K562 (cell line): ENCODE results near the gene ZSWIM2. TPM values are rescaled to one million over a fixed set of nuclear protein-coding genes. Genes with fewer than 3 reads are reported as not detected.

Source experiments
- ATAC-seq: fragments of 200-7000 bp; cut with Tn5 transposase; 3 replicates; pipeline ENCODE4 v1.9.1; 2020; ENCODE audit warnings: moderate library complexity
- BruUV-seq: library from RNA; stranded (reverse); fragments of 400-500 nt; replicated peaks from 2 replicates; lab custom pipeline; 2021; lab: Mats Ljungman, UMichigan
- CTCF ChIA-PET: fragments of 300-600 bp; formaldehyde crosslinking; extraction: SDS; loops from one replicate; lab custom pipeline; 2021; ENCODE audit warnings: low intra/inter-chr PET ratio; lab: Yijun Ruan, JAX
- POLR2A ChIA-PET: fragments of 300-600, 350-650 bp; sonication (Branson Sonifier 250); formaldehyde crosslinking; extraction: SDS; loops from one replicate; lab custom pipeline; 2021; ENCODE audit warnings: antibody characterized with exemption, inconsistent platforms; lab: Yijun Ruan, JAX
- DNase-seq, 4 experiments: peaks; one replicate each; pipeline versions ENCODE4 v3.0.0 to v3.0.0-alpha.2; 2011 to 2018; ENCODE audit warnings: low spot score in 3 of 4, mixed read lengths in 3 of 4; ENCODE audit errors: extremely low read depth in 1 of 4
- FAIRE-seq: peaks from 2 replicates; lab custom pipeline; 2011; peaks lifted over from hg19 to GRCh38; lab: Jason Lieb, UNC
- H2AFZ ChIP-seq: 2 replicates; pipeline ENCODE4 v1.6.0; 2011; ENCODE audit warnings: low read depth, low read length, control low read depth, inconsistent platforms
- H3K27ac ChIP-seq: fragments of 200-600 bp; 3 replicates; pipeline ENCODE4 v1.8.0; 2011; ENCODE audit warnings: low read depth, mild to moderate bottlenecking, control low read depth, inconsistent platforms, low read length, moderate library complexity, mixed read lengths; ENCODE audit errors: extremely low read depth
- H3K27me3 ChIP-seq, 2 experiments: fragments of 300-600 bp in 1 of 2; 2 replicates in 1 of 2; 3 replicates in 1 of 2; pipeline versions ENCODE4 v1.6.0 to v1.8.0; 2011; ENCODE audit warnings: inconsistent platforms in 2 of 2, low read length in 2 of 2, mild to moderate bottlenecking in 1 of 2, mixed read lengths in 1 of 2, moderate library complexity in 1 of 2; ENCODE audit not compliant: control insufficient read depth in 2 of 2, insufficient read depth in 2 of 2
- H3K36me3 ChIP-seq: fragments of 300-600 bp; 3 replicates; pipeline ENCODE4 v1.8.0; 2011; ENCODE audit warnings: mild to moderate bottlenecking, low read length, inconsistent platforms; ENCODE audit not compliant: control insufficient read depth, insufficient read depth
- H3K4me1 ChIP-seq, 2 experiments: fragments of 200-600 bp in 1 of 2; replicated peaks in 1 of 2; 2 replicates in 1 of 2; 3 replicates in 1 of 2; pipeline versions ENCODE4 v1.5.1 to v1.8.0; 2011; ENCODE audit warnings: inconsistent platforms in 2 of 2, low read length in 2 of 2, mild to moderate bottlenecking in 1 of 2, mixed read lengths in 1 of 2, moderate library complexity in 1 of 2; ENCODE audit not compliant: control insufficient read depth in 2 of 2, insufficient read depth in 2 of 2
- H3K4me2 ChIP-seq: 2 replicates; pipeline ENCODE4 v1.6.1; 2011; ENCODE audit warnings: low read length, control low read depth, inconsistent platforms, mixed read lengths; ENCODE audit not compliant: insufficient read depth
- H3K4me3 ChIP-seq: fragments of 200-600 bp; sonication (generic), shearing (Covaris generic); 2 replicates; pipeline ENCODE4 v1.5.1; 2016; ENCODE audit warnings: control low read depth, inconsistent platforms
- H3K79me2 ChIP-seq: fragments of 200-600 bp; 3 replicates; pipeline ENCODE4 v1.8.0; 2011; ENCODE audit warnings: low read length, inconsistent platforms; ENCODE audit not compliant: control insufficient read depth, insufficient read depth
- H3K9ac ChIP-seq, 2 experiments: 2 replicates each; pipeline versions ENCODE4 v1.6.0 to v1.6.1; 2011; ENCODE audit warnings: low read depth in 2 of 2, low read length in 2 of 2, control low read depth in 1 of 2, inconsistent platforms in 1 of 2, mild to moderate bottlenecking in 1 of 2, mixed read lengths in 1 of 2; ENCODE audit not compliant: insufficient read depth in 1 of 2
- H3K9me1 ChIP-seq: one replicate; pipeline ENCODE4 v1.6.0; 2011; ENCODE audit warnings: inconsistent platforms, mild to moderate bottlenecking, low read length, moderate library complexity; ENCODE audit not compliant: control insufficient read depth, insufficient read depth
- H3K9me3 ChIP-seq: replicated peaks from 2 replicates; pipeline ENCODE4 v1.5.1; 2011; ENCODE audit warnings: low read depth, low read length, inconsistent platforms; ENCODE audit not compliant: control insufficient read depth, insufficient read depth
- H4K20me1 ChIP-seq: replicated peaks from 2 replicates; pipeline ENCODE4 v1.6.1; 2011; ENCODE audit warnings: low read length, inconsistent platforms, mixed read lengths; ENCODE audit not compliant: control insufficient read depth, insufficient read depth
- EHMT2 ChIP-seq: fragments of 450-650 bp; IDR thresholded peaks from 2 replicates; pipeline ENCODE4 v1.6.1; 2018; ENCODE audit warnings: antibody characterized with exemption
- MAFF ChIP-seq: IDR thresholded peaks from 2 replicates; pipeline ENCODE4 v1.6.1; 2012; ENCODE audit warnings: low read length, improper control_type of control experiment
- MYC ChIP-seq, 2 experiments: fragments of 250-450 bp in 1 of 2; sonication (Bioruptor Pico) in 1 of 2; IDR thresholded peaks; 2 replicates each; pipeline versions ENCODE4 v1.5.1 to v1.6.1; 2012 to 2021; ENCODE audit warnings: low read depth in 2 of 2, borderline replicate concordance in 1 of 2, improper control_type of control experiment in 1 of 2, low read length in 1 of 2, mild to moderate bottlenecking in 1 of 2, moderate library complexity in 1 of 2
- NFIC ChIP-seq: fragments of 450-650 bp; IDR thresholded peaks from 2 replicates; pipeline ENCODE4 v1.6.1; 2017; ENCODE audit warnings: mild to moderate bottlenecking, inconsistent platforms
- PHB2 ChIP-seq: fragments of 450-650 bp; IDR thresholded peaks from 2 replicates; pipeline ENCODE4 v1.6.1; 2017; ENCODE audit warnings: low read depth
- PTTG1 ChIP-seq: fragments of 450-650 bp; IDR thresholded peaks from 2 replicates; pipeline ENCODE4 v1.6.1; 2016; ENCODE audit warnings: low read depth, mild to moderate bottlenecking, missing genetic modification characterization, missing compliant biosample characterization
- TAL1 ChIP-seq: fragments of 450-650 bp; IDR thresholded peaks from 2 replicates; pipeline ENCODE4 v1.6.1; 2016; ENCODE audit warnings: mild to moderate bottlenecking
- ZNF57 ChIP-seq: fragments of 450-650 bp; formaldehyde crosslinking; IDR thresholded peaks from 2 replicates; pipeline ENCODE4 v1.4.0; 2020; ENCODE audit warnings: mild to moderate bottlenecking, moderate library complexity
- WGBS: fragments of 100-300 bp; shearing (Covaris generic); methylation state at CpG from one replicate; pipeline ENCODE4 v1.1.6; 2016; ENCODE audit warnings: low coverage, mixed read lengths; ENCODE audit not compliant: insufficient coverage; ENCODE audit errors: missing lambda C conversion rate; 5-methylcytosine and 5-hydroxymethylcytosine counted together
- in situ Hi-C: fragments of 300-500 bp; cut with MboI; formaldehyde crosslinking; loops from 4 replicates; pipeline ENCODE4 v1.15.0; 2018; ENCODE audit warnings: inconsistent platforms, mixed read lengths
- intact Hi-C: fragments of 100-400 bp; cut with micrococcal nuclease; formaldehyde crosslinking; loops from 2 replicates; pipeline ENCODE4 v1.14.2; 2022
- polyA plus RNA-seq, 8 experiments: library from polyadenylated mRNA; depleted of rRNA in 4 of 8; stranded (reverse) in 5 of 8; unstranded in 3 of 8; fragments of >200 nt; fragmentation: Nextera tagmentation in 2 of 8; fragmentation: Illumina TruSeq in 1 of 8; extraction: Ambion mirVana in 2 of 8; extraction: Trizol in 1 of 8; gene quantifications; 2 replicates each; pipeline versions ENCODE4 v1.2.1 to v1.2.3, GENCODE V29; 2011 to 2014; ENCODE audit warnings: inconsistent platforms in 1 of 8, missing spikeins in 1 of 8
- total RNA-seq, 7 experiments: library from RNA; depleted of rRNA in 6 of 7; stranded (reverse); fragments of >200 nt in 6 of 7; fragmentation: Illumina TruSeq in 2 of 7; extraction: Trizol in 2 of 7; gene quantifications; 2 replicates each; pipeline versions ENCODE4 v1.2.1 to v1.2.3, GENCODE V29; 2011 to 2021; ENCODE audit warnings: low replicate concordance in 1 of 7
- TF ChIP-seq, protein P1 (sequence below): fragments of 250-450 bp; sonication (Bioruptor Pico); IDR thresholded peaks from 2 replicates; pipeline ENCODE4 v1.5.1; 2021; ENCODE audit warnings: mild to moderate bottlenecking
- TF ChIP-seq, protein P2 (sequence below): sonication (generic); formaldehyde crosslinking; IDR thresholded peaks from 2 replicates; pipeline ENCODE4 v1.8.0; 2022; ENCODE audit warnings: mild to moderate bottlenecking, missing genetic modification reagents
- TF ChIP-seq, protein P3 (sequence below): fragments of 450-650 bp; IDR thresholded peaks from 2 replicates; pipeline ENCODE4 v1.6.1; 2018; ENCODE audit warnings: mild to moderate bottlenecking, low read depth; ENCODE audit not compliant: partially characterized antibody

ZSWIM2 gene
- total and polyA plus RNA-seq, 9 of the 15 experiments (the other 6 are each of a cell fraction or from before 2014, with no cell fraction given), result not detected

DNA sequence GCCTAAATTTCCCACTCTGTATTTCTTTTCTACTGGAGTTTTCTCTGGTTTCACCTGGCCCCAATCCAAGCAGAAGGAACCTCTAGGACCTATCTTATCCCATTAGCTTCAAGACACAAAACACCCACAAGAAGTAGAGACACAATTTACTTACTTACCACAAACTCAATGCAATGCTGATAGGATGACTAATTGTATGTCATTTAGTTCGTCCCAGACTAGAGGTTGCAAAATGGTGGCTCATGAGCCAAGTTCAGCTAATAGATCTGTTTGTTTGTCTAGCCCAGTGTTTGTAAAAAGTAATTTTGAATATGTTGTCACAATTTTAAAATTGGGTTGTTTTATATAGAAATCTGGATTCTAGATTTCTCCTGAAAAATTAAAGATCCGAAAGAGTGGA lies 34.7 kb upstream of the ZSWIM2 start (continued):
- TF ChIP-seq, protein P1, sequence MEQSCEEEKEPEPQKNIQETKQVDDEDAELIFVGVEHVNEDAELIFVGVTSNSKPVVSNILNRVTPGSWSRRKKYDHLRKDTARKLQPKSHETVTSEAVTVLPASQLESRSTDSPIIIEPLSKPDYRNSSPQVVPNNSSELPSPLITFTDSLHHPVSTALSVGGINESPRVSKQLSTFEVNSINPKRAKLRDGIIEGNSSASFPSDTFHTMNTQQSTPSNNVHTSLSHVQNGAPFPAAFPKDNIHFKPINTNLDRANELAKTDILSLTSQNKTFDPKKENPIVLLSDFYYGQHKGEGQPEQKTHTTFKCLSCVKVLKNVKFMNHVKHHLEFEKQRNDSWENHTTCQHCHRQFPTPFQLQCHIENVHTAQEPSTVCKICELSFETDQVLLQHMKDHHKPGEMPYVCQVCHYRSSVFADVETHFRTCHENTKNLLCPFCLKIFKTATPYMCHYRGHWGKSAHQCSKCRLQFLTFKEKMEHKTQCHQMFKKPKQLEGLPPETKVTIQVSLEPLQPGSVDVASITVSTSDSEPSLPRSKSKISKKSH (CRISPR knock-in tag), result no peak
- TF ChIP-seq EHMT2 (0 out of 2 replicates have a peak, but pooled peaks have one; percentile 21), MAFF (no peak), PHB2 (no peak)

DNA sequence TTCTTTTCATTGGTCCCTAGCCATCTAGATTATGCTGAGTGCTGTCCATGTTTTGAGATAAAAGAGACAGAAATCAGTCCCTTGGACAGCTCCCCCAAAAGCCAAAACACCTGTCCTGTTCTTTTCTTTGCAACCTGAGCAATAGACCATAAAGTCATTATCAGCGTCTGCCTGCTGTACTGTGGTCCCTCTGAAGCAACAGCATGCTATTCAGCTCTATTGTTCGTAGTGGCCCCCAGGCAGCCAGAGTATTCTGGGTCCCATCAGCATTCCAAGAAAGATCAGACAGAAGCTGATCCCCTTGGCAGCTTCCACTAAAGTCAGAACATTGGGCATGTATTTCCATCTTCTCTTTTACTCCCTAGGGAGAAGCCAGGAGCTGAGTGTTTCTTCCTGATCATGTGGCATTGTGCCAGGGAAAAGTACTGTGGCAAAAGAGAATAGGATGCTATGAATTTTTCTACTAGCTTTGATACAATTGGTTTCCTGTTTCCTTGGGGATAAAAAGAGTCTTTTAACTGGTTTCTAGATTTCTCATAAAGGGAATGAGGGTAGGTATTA lies 33.6 kb upstream of the ZSWIM2 start:
- ChIA-PET CTCF (no interaction called here), POLR2A (interaction anchor here (0.5 to 0.7 kb wide), 3 partner anchors 10 to 30 kb away, joined by 3 read pairs; no protein-coding TSS in a partner anchor)

More for the DNA sequence above, 33.6 kb upstream of the ZSWIM2 start:
- WGBS, result 24% methylated on average over 2 of the region's 2 CpGs
- no peaks in the 10 kb centered on the region for H4K20me1 ChIP-seq
- DNase-seq (no peak), ATAC-seq (no peak), FAIRE-seq (no peak)
- H3K79me2 ChIP-seq, result no peaks in the 10 kb centered on the region
- no peaks in the 10 kb centered on the region for H3K36me3 ChIP-seq
- H3K4me2 ChIP-seq, result no peak overlapping the region
- H3K4me3 ChIP-seq, result no peak overlapping the region
- H3K9me3 ChIP-seq, result peaks cover 8% of the 10 kb centered on the region; the same call in 1 of the 2 replicates
- H3K4me1 ChIP-seq, result peaks cover 0 to 7% of the 10 kb centered on the region in 2 experiments; a peak in 1 of 5 replicates
- H2AFZ ChIP-seq, result no peak overlapping the region
- H3K9me1 ChIP-seq, result no peaks in the 10 kb centered on the region
- BruUV-seq, result no TSS peak
- H3K9ac ChIP-seq, result no peak overlapping the region
- peak; percentile 41; the same call in 1 of the 2 replicates for TF ChIP-seq NFIC
- TF ChIP-seq MYC (IDR thresholded peaks at IDR 0.05; ENCODE audit: low read depth, low read length), result no peak
- TF ChIP-seq MYC (CRISPR knock-in tag; IDR thresholded peaks at IDR 0.05; ENCODE audit: borderline replicate concordance, low read depth), result no peak
- TF ChIP-seq, protein P2, sequence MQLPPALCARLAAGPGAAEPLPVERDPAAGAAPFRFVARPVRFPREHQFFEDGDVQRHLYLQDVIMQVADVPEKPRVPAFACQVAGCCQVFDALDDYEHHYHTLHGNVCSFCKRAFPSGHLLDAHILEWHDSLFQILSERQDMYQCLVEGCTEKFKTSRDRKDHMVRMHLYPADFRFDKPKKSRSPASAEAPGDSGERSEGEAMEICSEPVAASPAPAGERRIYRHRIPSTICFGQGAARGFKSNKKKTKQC (CRISPR knock-in tag), result no peak
- no peak for TF ChIP-seq TAL1
- no peak for TF ChIP-seq PTTG1 (tag)
- TF ChIP-seq ZNF57 (CRISPR knock-in tag), result no peak
- TF ChIP-seq, protein P3, sequence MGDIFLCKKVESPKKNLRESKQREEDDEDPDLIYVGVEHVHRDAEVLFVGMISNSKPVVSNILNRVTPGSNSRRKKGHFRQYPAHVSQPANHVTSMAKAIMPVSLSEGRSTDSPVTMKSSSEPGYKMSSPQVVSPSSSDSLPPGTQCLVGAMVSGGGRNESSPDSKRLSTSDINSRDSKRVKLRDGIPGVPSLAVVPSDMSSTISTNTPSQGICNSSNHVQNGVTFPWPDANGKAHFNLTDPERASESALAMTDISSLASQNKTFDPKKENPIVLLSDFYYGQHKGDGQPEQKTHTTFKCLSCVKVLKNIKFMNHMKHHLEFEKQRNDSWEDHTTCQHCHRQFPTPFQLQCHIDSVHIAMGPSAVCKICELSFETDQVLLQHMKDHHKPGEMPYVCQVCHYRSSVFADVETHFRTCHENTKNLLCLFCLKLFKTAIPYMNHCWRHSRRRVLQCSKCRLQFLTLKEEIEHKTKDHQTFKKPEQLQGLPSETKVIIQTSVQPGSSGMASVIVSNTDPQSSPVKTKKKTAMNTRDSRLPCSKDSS, result no peak
- H3K27ac ChIP-seq, result no peak overlapping the region
- H3K27me3 ChIP-seq, result no peaks in the 10 kb centered on the region
- intact Hi-C loops (no loop called here), in situ Hi-C loops (loop anchor here (25.0 kb wide), 1 partner anchor 555 kb away; the partner anchor contains the start of gene CALCRL)
